ENCODE data around the gene TEP1. TPM values are rescaled to one million over a fixed set of nuclear protein-coding genes. Genes with fewer than 3 reads are reported as not detected.

TEP1 gene
- total RNA-seq, 1 experiment from 2014 or later, result 17.1 TPM

- intact Hi-C loops (cut with micrococcal nuclease; ENCODE audit: unreplicated experiment) (no loop called here), in situ Hi-C loops (cut with HindIII; ENCODE audit: low pct_unique_long_range_greater_than_20kb, low sequenced_read_pairs) (no loop called here)
- DNase-seq (ENCODE audit: low read depth, low spot score) (no peak), ATAC-seq (no peak)
- no TSS peak for BruUV-seq (replicated peaks)
- Histone ChIP-seq H3K4me1 (ENCODE audit: control insufficient read depth, insufficient read depth, low read length) (no peaks in the 10 kb centered on the region), H3K36me3 (ENCODE audit: control insufficient read depth, insufficient read depth, low read length) (peaks cover 4% of the 10 kb centered on the region), H3K27ac (ENCODE audit: low read length) (no peak overlapping the region), H3K9me3 (ENCODE audit: control insufficient read depth, insufficient read depth, low read depth, low read length) (no peaks in the 10 kb centered on the region), H3K27me3 (ENCODE audit: control insufficient read depth, insufficient read depth, low read length) (no peaks in the 10 kb centered on the region), H3K4me3 (ENCODE audit: low read depth in 2 of 2, low read length in 2 of 2) (no peak overlapping the region)
- CTCF ChIA-PET, result no interaction called here
- POLR2A ChIA-PET, result no interaction called here
- TF ChIP-seq POLR2AphosphoS5 (IDR thresholded peaks at IDR 0.05; ENCODE audit: low read depth, low read length) (no peak), REST (IDR thresholded peaks at IDR 0.05; ENCODE audit: insufficient read depth in 1 of 2, low read depth in 2 of 2, low read length in 1 of 2) (no peak), SIN3A (IDR thresholded peaks at IDR 0.05; ENCODE audit: borderline replicate concordance, insufficient read depth, low read depth, low read length) (no peak), TCF7L2 (IDR thresholded peaks at IDR 0.05; ENCODE audit: low read depth, low read length) (no peak)
- TF ChIP-seq, protein P1, sequence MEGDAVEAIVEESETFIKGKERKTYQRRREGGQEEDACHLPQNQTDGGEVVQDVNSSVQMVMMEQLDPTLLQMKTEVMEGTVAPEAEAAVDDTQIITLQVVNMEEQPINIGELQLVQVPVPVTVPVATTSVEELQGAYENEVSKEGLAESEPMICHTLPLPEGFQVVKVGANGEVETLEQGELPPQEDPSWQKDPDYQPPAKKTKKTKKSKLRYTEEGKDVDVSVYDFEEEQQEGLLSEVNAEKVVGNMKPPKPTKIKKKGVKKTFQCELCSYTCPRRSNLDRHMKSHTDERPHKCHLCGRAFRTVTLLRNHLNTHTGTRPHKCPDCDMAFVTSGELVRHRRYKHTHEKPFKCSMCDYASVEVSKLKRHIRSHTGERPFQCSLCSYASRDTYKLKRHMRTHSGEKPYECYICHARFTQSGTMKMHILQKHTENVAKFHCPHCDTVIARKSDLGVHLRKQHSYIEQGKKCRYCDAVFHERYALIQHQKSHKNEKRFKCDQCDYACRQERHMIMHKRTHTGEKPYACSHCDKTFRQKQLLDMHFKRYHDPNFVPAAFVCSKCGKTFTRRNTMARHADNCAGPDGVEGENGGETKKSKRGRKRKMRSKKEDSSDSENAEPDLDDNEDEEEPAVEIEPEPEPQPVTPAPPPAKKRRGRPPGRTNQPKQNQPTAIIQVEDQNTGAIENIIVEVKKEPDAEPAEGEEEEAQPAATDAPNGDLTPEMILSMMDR (IDR thresholded peaks at IDR 0.05), result no peak
These were observed 29.0 kb downstream of the TEP1 start for GRCh38 chr14:20384321-20384720.

DNA sequence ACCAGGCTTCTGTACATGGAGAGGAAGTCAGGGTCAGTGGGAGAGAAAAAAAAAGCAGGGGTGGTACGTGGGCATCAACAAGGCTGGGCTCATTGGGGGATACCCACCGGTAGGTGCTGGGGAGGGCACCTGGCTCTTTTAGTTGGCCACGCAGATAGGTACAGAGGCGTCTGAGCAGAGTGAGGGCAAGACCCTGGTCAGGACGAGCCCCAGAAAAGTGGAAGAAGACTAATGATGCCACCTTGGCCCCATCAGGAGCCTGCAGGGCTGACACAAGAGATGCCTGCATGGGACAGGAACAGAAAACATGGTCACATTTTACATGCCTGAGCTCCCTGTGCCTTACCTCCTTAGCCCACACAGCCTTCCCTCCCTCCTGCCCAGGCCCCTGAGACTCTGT is 29.7 kb downstream of the TEP1 start:
- no peak for DNase-seq (ENCODE audit: low read depth, low spot score)
- no peaks in the 10 kb centered on the region for H3K4me1 ChIP-seq (ENCODE audit: control insufficient read depth, insufficient read depth, low read length)
- in situ Hi-C loops (cut with HindIII; ENCODE audit: low pct_unique_long_range_greater_than_20kb, low sequenced_read_pairs), result no loop called here
- H3K4me3 ChIP-seq (ENCODE audit: low read depth in 2 of 2, low read length in 2 of 2), result no peak overlapping the region
- H3K36me3 ChIP-seq (ENCODE audit: control insufficient read depth, insufficient read depth, low read length), result peaks cover 4% of the 10 kb centered on the region; the same call in 1 of the 2 replicates
- no peaks in the 10 kb centered on the region for H3K9me3 ChIP-seq (ENCODE audit: control insufficient read depth, insufficient read depth, low read depth, low read length)
- ChIA-PET CTCF (no interaction called here), POLR2A (no interaction called here)
- BruUV-seq (replicated peaks), result no TSS peak
- intact Hi-C loops (cut with micrococcal nuclease; ENCODE audit: unreplicated experiment), result no loop called here
- no peak overlapping the region for H3K27ac ChIP-seq (ENCODE audit: low read length)
- TF ChIP-seq, protein P1 (IDR thresholded peaks at IDR 0.05), result no peak
- TF ChIP-seq SIN3A (IDR thresholded peaks at IDR 0.05; ENCODE audit: borderline replicate concordance, insufficient read depth, low read depth, low read length) (no peak), POLR2AphosphoS5 (IDR thresholded peaks at IDR 0.05; ENCODE audit: low read depth, low read length) (no peak), TCF7L2 (IDR thresholded peaks at IDR 0.05; ENCODE audit: low read depth, low read length) (no peak), REST (IDR thresholded peaks at IDR 0.05; ENCODE audit: insufficient read depth in 1 of 2, low read depth in 2 of 2, low read length in 1 of 2) (no peak)
- no peak for ATAC-seq
- no peaks in the 10 kb centered on the region for H3K27me3 ChIP-seq (ENCODE audit: control insufficient read depth, insufficient read depth, low read length)
